GM12892 (cell line): ENCODE results near the gene CHST11.

Experiments used
- DNase-seq: peaks from one replicate; pipeline ENCODE4 v3.0.0; 2011; ENCODE audit not compliant: insufficient read length
- FAIRE-seq: peaks from 2 replicates; lab custom pipeline; 2011; peaks lifted over from hg19 to GRCh38; lab: Jason Lieb, UNC
- POLR2A ChIP-seq: IDR thresholded peaks from 2 replicates; pipeline ENCODE4 v1.6.1; 2011; ENCODE audit warnings: low read depth, low read length, control low read depth
- POLR2AphosphoS5 ChIP-seq: IDR thresholded peaks from 2 replicates; pipeline ENCODE4 v1.6.1; 2011; ENCODE audit warnings: low read depth, low read length, control low read depth
- TAF1 ChIP-seq: IDR thresholded peaks from 2 replicates; pipeline ENCODE4 v1.6.1; 2011; ENCODE audit warnings: low read depth, mild to moderate bottlenecking, control low read depth, low read length, borderline replicate concordance

The CHST11 gene

DNA sequence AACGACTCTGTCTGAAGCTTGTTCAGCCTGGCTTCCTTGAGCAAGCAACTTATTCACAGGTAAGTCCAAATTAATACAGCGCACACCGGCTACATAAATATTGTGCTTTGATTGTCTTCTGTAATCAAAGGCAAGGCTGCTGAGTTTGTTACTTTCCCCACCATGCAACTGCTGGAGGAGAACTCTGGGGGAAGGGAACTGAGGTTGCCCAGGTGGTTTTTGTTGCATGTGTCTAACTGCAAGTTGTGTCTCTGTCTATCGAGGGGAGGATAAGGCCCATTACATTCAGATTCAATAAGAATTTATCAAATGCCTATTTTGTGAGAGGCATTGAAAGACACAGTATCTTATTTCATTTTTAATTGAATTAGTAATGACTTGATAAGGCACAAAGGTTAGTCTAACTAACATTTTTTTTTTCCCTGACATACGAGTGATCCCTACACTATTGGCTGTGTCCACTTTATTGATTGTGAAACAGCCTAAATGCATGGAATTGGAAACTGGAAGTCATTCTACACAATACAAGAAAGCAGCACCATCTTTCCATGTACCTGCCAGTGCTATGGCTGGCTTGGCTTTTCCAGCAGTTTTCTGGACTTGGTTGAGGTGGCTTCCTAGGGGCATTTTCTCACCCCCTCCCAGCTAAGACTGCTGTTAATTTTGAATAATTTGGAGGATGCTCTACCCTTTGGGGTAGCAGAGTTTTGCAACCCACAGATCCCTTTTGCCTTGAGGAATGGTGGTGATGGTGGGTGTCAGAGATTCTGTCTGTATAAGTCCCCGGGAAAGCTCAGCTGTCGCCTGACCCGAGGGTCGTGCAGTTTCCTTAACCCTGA, 951 bp upstream of the CHST11 start:
- TF ChIP-seq POLR2AphosphoS5 (no peak), POLR2A (no peak), TAF1 (no peak)
- FAIRE-seq (no peak), DNase-seq (no peak)

DNA sequence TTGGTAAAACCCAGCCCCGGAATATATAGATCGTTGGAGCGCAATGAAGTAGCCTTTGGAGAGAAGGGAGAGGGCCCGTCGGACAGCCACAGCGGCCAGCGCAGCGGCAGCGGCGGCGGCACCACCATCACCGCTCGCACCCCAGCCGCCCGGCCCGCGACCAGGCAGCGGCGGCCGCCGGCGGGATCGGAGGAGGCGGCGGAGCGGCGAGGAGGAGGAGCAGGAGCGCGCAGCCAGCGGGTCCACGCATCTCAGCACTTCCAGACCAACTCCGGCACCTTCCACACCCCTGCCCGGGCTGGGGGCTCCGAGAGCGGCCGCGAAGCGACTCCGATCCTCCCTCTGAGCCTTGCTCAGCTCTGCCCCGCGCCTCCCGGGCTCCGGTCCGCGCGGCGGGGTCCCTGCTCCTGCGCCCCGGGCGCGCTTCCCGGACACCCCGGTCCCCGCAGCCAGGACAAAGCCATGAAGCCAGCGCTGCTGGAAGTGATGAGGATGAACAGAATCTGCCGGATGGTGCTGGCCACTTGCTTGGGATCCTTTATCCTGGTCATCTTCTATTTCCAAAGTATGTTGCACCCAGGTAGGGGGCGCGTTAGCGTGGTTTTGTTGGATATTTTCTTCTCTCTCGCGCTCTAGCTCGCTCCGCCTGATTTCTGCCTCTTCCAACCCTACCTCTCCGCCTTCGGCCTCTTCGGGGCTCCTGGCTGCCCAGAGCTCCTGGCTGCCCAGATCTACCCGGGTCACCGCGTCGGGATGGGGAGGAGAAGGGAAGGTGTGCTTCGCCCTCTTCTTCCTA, 400 bp downstream of the CHST11 start:
- TF ChIP-seq TAF1 = no peak
- TF ChIP-seq POLR2A = peak; percentile 65; the same call in 1 of the 2 replicates
- FAIRE-seq = peak; percentile 87
- no peak for DNase-seq

DNA sequence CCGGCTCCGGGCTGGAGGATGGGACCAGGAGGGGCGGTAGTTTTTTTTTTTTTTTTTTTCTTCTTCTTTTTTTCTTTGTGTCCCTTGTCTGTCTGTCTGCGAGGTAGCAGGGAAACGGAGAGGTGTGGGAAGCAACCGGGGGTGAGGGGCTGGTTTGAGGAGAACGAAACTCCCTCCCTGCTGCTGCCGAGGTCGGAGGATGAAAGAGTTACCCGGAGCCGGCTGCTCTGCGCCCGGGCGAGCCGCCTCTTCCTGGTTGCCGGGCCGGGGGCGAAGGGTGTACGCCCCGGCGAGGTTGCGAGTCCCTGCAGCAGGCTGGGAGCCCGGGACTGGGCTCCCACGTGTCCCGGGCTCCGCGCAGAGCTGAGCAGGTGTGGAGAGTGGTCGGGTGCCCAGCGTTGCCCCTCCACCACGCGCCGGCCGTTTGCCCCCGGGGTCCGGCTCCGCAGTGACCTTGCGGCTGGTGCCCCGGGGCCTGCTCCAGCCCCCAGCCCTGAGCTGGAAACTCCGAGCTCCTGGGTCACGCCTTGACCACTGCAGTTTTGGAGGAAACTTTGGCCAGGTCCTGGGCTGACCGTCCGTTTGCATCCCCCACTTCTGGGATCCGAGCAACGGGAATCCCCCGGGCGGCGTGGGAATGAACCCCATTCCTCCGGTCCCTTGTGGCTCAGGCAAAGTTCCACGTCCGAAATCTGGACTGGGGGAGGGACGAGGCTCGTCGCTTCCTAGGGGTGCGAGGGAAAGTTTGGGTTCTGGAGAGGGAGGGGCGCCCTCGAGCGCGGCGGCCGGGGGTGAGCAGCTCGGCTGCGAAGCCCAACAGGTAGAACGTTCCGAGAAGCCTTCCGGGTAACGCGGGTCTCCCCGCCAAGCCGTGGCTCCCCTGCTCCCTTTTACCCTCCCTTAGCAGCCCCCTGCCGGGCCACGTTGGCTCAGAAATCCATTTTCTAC, 1.3 kb downstream of the CHST11 start:
- TF ChIP-seq TAF1 (0 out of 2 replicates have a peak, but pooled peaks have one; percentile 24), POLR2A (peak; percentile 63), POLR2AphosphoS5 (peak; percentile 8)
- FAIRE-seq = peak; percentile 36
- DNase-seq = peak; percentile 58

DNA sequence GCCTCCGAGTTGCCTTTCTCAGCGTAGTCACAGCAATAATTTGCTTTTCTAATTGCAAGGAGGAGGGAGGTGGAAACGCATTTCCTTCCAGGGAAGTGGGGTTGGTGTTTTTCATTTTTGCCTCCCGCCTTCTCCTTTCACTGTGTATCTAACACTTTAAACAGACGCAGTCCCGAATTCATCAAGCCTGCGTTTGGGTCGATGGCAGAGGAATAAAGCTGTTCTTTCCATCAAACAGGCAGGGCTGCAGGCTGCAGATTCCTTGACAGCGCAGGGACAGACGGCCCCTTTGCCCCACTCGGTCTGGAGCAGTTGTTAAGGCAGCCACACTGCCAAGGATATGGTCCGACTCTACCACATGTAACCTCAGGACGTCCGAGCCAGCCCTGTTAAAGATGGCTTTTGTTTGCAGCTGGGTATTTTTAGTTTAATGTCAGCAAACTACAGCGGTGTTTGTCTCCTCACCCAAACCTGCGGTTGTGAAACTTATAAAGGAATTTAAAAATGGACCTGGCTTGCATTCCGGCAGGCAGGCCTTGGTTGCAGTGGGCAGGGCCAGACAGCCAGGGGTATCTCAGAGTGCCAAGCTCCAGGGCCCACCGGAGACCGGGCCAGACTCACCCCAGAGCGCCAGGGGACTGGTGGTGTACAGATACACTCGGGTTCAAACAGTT, 2.1 kb downstream of the CHST11 start:
- TF ChIP-seq TAF1 (no peak), POLR2AphosphoS5 (no peak), POLR2A (no peak; the same call in none of the 2 replicates)
- FAIRE-seq (peak; percentile 81), DNase-seq (no peak)

DNA sequence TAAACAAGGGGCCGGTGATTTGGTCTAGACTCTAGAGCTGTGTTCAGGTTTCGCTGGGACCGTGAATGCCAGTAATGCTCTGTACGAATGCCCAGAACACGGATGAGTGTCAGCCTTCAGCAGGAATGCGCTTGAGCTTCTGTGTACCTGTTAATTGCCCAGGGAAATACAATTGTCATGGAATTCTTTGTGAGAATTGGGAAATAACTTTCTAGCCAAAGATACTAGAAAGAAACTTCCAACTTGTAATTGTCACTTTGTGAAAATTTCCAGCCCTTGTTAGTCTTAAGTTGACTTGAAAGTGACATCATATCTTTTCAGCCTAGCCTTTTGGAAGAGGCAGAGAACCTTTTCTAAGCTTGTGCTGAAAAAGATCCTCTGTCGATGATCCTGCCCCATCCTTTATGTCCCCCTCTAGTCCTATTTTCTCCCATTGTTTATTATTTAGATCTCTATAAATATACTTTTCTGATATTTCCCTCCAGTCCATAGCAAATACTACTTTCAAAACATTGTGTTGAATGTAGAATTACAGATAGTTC, 2.7 kb downstream of the CHST11 start:
- TF ChIP-seq TAF1 = no peak
- no peak for TF ChIP-seq POLR2AphosphoS5
- TF ChIP-seq POLR2A = no peak
- FAIRE-seq = no peak
- DNase-seq = no peak

DNA sequence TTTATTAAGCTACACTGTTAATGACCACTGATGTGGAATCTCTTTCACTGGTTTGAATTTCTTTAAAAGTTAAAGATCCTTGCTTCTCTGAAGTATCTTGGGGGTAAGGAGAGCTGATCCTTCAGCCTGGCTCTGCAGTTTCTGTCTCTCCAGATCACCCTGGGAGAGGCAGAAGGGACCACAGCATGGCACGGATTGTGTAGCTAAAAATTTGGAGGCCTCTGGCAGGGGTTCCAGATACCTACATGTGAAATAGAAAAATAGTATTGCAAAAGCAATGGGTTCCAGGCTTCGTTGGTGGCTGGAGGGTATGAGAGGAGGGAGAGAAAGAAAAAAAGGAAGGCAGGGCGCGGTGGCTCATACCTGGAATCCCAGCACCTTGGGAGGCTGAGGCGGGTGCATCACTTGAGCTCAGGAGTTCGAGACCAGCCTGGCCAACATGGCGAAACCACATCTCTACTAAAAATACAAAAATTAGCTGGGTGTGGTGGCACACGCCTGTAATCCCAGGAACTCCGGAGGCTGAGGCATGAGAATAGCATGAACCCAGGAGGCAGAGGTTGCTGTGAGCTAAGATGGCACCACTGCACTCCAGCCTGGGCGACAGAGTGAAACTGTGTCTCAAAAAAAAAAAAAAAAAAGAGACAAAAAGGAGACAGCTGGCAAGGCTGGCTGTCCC, 3.4 kb downstream of the CHST11 start:
- FAIRE-seq (no peak), DNase-seq (no peak)
- TF ChIP-seq POLR2A (no peak), POLR2AphosphoS5 (no peak), TAF1 (no peak)

DNA sequence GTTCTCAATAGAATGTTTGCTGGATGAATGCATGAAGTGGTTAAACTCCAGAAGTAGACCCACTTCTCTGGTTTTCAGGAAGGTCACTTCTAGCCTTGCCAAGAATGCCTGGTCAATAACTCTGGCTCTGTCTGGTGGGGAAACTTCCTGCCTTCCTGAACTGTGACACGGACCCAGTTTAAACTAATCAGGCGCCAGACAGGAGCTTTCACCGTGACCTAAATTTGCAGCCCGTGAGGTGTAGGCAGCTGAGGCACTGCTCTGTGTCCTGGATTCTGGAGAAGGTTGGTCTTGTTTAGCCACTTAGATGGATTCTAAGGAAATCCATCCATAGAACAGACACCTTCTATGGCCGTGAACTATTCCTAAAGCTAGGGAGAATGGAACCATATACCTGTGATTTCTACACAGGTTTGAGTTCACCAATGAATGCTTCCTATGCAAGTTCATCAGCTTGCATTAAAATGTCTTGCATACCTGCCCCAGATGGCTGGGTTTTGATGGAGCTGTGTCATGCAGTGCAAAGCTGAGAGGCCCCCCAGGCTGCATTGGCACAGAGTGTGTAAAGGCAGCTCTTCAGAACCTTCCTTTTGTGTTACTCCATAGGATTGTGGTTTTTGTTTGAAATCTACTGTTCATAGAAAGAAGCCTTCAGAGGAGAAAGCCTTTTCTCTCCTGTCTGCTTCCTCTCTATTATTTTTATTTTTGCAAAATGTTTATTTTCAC, 4.4 kb downstream of the CHST11 start:
- FAIRE-seq = no peak

DNA sequence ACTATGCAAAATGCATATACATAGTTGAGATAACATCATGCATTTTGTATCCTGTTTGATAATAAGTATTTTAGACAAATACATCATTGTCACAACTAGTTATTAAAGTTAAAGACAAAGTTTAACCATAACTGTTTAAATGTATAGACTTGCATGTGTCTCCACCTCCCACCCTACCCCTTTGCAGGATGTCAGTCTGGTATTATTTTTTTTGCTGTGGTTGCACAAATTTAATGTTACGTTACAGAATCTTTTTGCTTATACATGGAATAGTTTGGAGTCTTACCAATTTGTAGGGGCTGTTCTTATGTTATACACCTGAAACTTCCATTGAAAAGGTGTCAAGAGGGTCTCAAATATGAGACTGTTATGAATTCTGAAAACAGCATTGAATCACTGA, 5.6 kb downstream of the CHST11 start:
- TF ChIP-seq POLR2A (no peak), POLR2AphosphoS5 (no peak), TAF1 (no peak)
- DNase-seq (no peak), FAIRE-seq (no peak)

More for the DNA sequence above, 4.4 kb downstream of the CHST11 start:
- DNase-seq = no peak
- TF ChIP-seq POLR2AphosphoS5 = no peak
- TF ChIP-seq TAF1 = no peak
- no peak for TF ChIP-seq POLR2A

DNA sequence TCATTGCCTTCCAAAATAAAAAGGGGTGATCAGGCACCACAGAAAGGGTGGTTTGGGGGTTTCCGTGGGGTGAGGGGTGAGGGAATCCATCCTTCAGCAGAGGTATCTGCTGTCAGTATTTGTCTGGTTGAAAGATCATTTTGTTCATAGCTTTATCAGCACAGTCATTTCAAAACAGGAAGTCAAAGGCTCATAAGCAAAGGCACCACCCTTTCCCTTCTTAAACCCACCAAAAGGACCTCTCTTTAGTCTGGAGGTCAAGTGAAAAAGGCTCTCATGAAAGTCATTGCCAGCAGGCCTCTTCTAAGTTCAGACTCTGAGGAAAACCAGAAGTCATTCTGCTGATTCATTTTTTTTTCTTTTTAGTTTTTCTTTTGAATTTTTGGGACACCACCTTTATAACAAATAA, 6.2 kb downstream of the CHST11 start:
- DNase-seq = peak; percentile 23
- peak; percentile 78 for FAIRE-seq

More for the DNA sequence above, 6.2 kb downstream of the CHST11 start:
- TF ChIP-seq POLR2A (0 out of 2 replicates have a peak, but pooled peaks have one; percentile 14), TAF1 (peak; percentile 45; the same call in 1 of the 2 replicates), POLR2AphosphoS5 (no peak; the same call in 1 of the 2 replicates)
